ENCODE data around the gene SOX6. TPM values are rescaled to one million over a fixed set of nuclear protein-coding genes. Genes with fewer than 3 reads are reported as not detected.
A peak's percentile ranks its signal among the peaks of the same experiment; 100 is the strongest.

Gene SOX6
- total RNA-seq, 1 donor from 2014 or later, result 13.2 TPM

- no peak overlapping the region for H3K4me3 ChIP-seq (ENCODE audit: insufficient read depth, low read depth, low read length)
- FAIRE-seq, result no peak
- H4K20me1 ChIP-seq (ENCODE audit: insufficient read depth, low read length), result no peaks in the 10 kb centered on the region
- Mint-ChIP-seq H3K4me1 (ENCODE audit: low read depth, unreplicated experiment) (peaks cover 30% of the 10 kb centered on the region), H3K4me3 (ENCODE audit: unreplicated experiment) (no peak overlapping the region), H3K36me3 (ENCODE audit: low read depth, unreplicated experiment) (no peaks in the 10 kb centered on the region), H3K27ac (ENCODE audit: unreplicated experiment) (no peak overlapping the region), H3K27me3 (ENCODE audit: low read depth, unreplicated experiment) (no peaks in the 10 kb centered on the region), H3K9me3 (ENCODE audit: unreplicated experiment) (no peaks in the 10 kb centered on the region)
- DNase-seq (ENCODE audit: low read depth), result no peak
- no peak overlapping the region for H3K4me2 ChIP-seq (ENCODE audit: low read length)
- no peak overlapping the region for H3K9ac ChIP-seq (ENCODE audit: low read length)
- no peak overlapping the region for H3K27ac ChIP-seq (ENCODE audit: low read depth, low read length)
- no peaks in the 10 kb centered on the region for H3K27me3 ChIP-seq (ENCODE audit: insufficient read depth, low read length)
- no peaks in the 10 kb centered on the region for H3K79me2 ChIP-seq (ENCODE audit: insufficient read depth, low read length)
- TF ChIP-seq EZH2 (IDR thresholded peaks at IDR 0.05; ENCODE audit: insufficient read depth, low read length), result no peak
- no peak for TF ChIP-seq CTCF (IDR thresholded peaks at IDR 0.05; ENCODE audit: insufficient read depth, low read depth, low read length)
- H3K9me3 ChIP-seq (ENCODE audit: insufficient read depth, low read depth, low read length), result no peaks in the 10 kb centered on the region
- no peaks in the 10 kb centered on the region for H3K36me3 ChIP-seq (ENCODE audit: insufficient read depth, low read length)
- H3K4me1 ChIP-seq (ENCODE audit: insufficient read depth, low read length), result peaks cover 12% of the 10 kb centered on the region
- H2AFZ ChIP-seq (ENCODE audit: low read depth, low read length), result no peak overlapping the region
Measured at GRCh38 chr11:16191868-16192240, 164.5 kb downstream of the SOX6 start.

- Histone ChIP-seq H3K4me2 (ENCODE audit: low read length) (no peak overlapping the region), H4K20me1 (ENCODE audit: insufficient read depth, low read length) (no peaks in the 10 kb centered on the region), H3K4me3 (ENCODE audit: insufficient read depth, low read depth, low read length) (no peak overlapping the region), H3K9me3 (ENCODE audit: insufficient read depth, low read depth, low read length) (no peaks in the 10 kb centered on the region), H3K79me2 (ENCODE audit: insufficient read depth, low read length) (no peaks in the 10 kb centered on the region), H3K4me1 (ENCODE audit: insufficient read depth, low read length) (peaks cover 12% of the 10 kb centered on the region), H2AFZ (ENCODE audit: low read depth, low read length) (no peak overlapping the region), H3K27me3 (ENCODE audit: insufficient read depth, low read length) (no peaks in the 10 kb centered on the region), H3K9ac (ENCODE audit: low read length) (no peak overlapping the region), H3K36me3 (ENCODE audit: insufficient read depth, low read length) (no peaks in the 10 kb centered on the region), H3K27ac (ENCODE audit: low read depth, low read length) (no peak overlapping the region)
- Mint-ChIP-seq H3K27ac (ENCODE audit: unreplicated experiment) (no peak overlapping the region), H3K4me1 (ENCODE audit: low read depth, unreplicated experiment) (peaks cover 30% of the 10 kb centered on the region), H3K27me3 (ENCODE audit: low read depth, unreplicated experiment) (no peaks in the 10 kb centered on the region), H3K4me3 (ENCODE audit: unreplicated experiment) (no peak overlapping the region), H3K9me3 (ENCODE audit: unreplicated experiment) (no peaks in the 10 kb centered on the region), H3K36me3 (ENCODE audit: low read depth, unreplicated experiment) (no peaks in the 10 kb centered on the region)
- TF ChIP-seq EZH2 (IDR thresholded peaks at IDR 0.05; ENCODE audit: insufficient read depth, low read length), result no peak
- no peak for TF ChIP-seq CTCF (IDR thresholded peaks at IDR 0.05; ENCODE audit: insufficient read depth, low read depth, low read length)
- DNase-seq (ENCODE audit: low read depth) (no peak), FAIRE-seq (no peak)
Measured at GRCh38 chr11:16191212-16191867, 165.0 kb downstream of the SOX6 start.

GRCh38 chr11:16186680-16187079 is 169.7 kb downstream of the SOX6 start:
- no peaks in the 10 kb centered on the region for H3K9me3 ChIP-seq (ENCODE audit: insufficient read depth, low read depth, low read length)
- H3K27ac ChIP-seq (ENCODE audit: low read depth, low read length), result no peak overlapping the region
- DNase-seq (ENCODE audit: low read depth) (no peak), FAIRE-seq (no peak)
- Mint-ChIP-seq H3K9me3 (ENCODE audit: unreplicated experiment) (no peaks in the 10 kb centered on the region), H3K4me1 (ENCODE audit: low read depth, unreplicated experiment) (peaks cover 12% of the 10 kb centered on the region), H3K4me3 (ENCODE audit: unreplicated experiment) (no peak overlapping the region), H3K36me3 (ENCODE audit: low read depth, unreplicated experiment) (no peaks in the 10 kb centered on the region), H3K27ac (ENCODE audit: unreplicated experiment) (peak overlapping the region; percentile 53), H3K27me3 (ENCODE audit: low read depth, unreplicated experiment) (no peaks in the 10 kb centered on the region)
- no peak overlapping the region for H2AFZ ChIP-seq (ENCODE audit: low read depth, low read length)
- no peaks in the 10 kb centered on the region for H3K36me3 ChIP-seq (ENCODE audit: insufficient read depth, low read length)
- no peak for TF ChIP-seq EZH2 (IDR thresholded peaks at IDR 0.05; ENCODE audit: insufficient read depth, low read length)
- TF ChIP-seq CTCF (IDR thresholded peaks at IDR 0.05; ENCODE audit: insufficient read depth, low read depth, low read length), result no peak
- H3K9ac ChIP-seq (ENCODE audit: low read length), result no peak overlapping the region
- H4K20me1 ChIP-seq (ENCODE audit: insufficient read depth, low read length), result no peaks in the 10 kb centered on the region
- peaks cover 6% of the 10 kb centered on the region for H3K4me1 ChIP-seq (ENCODE audit: insufficient read depth, low read length)
- no peak overlapping the region for H3K4me2 ChIP-seq (ENCODE audit: low read length)
- H3K4me3 ChIP-seq (ENCODE audit: insufficient read depth, low read depth, low read length), result no peak overlapping the region
- no peaks in the 10 kb centered on the region for H3K27me3 ChIP-seq (ENCODE audit: insufficient read depth, low read length)
- H3K79me2 ChIP-seq (ENCODE audit: insufficient read depth, low read length), result no peaks in the 10 kb centered on the region

All from astrocyte (in vitro differentiated cells and primary cell).